BE2C (cell line): Measurements from ENCODE around the gene MAP3K15.

ENCODE experiments used
- DNase-seq: peaks from one replicate; pipeline ENCODE4 v3.0.0-alpha.2; 2020
- H3K27me3 ChIP-seq: fragments of 250-450 bp; sonication (Bioruptor Pico); 2 replicates; pipeline ENCODE4 v1.5.1; 2020; ENCODE audit warnings: mild to moderate bottlenecking
- H3K36me3 ChIP-seq: fragments of 250-450 bp; sonication (Bioruptor Pico); 2 replicates; pipeline ENCODE4 v1.5.1; 2020; ENCODE audit warnings: mild to moderate bottlenecking
- H3K4me1 ChIP-seq: fragments of 250-450 bp; sonication (Bioruptor Pico); 2 replicates; pipeline ENCODE4 v1.5.1; 2020
- H3K4me3 ChIP-seq: 2 replicates; pipeline ENCODE4 v1.5.1; 2011; ENCODE audit warnings: low read depth, low read length
- H3K9me3 ChIP-seq: fragments of 250-450 bp; sonication (Bioruptor Pico); 2 replicates; pipeline ENCODE4 v1.5.1; 2020
- TF ChIP-seq, protein P1 (sequence below): IDR thresholded peaks from 2 replicates; pipeline ENCODE4 v1.5.1; 2012; ENCODE audit warnings: mild to moderate bottlenecking, low read depth, low read length

The MAP3K15 gene

DNA sequence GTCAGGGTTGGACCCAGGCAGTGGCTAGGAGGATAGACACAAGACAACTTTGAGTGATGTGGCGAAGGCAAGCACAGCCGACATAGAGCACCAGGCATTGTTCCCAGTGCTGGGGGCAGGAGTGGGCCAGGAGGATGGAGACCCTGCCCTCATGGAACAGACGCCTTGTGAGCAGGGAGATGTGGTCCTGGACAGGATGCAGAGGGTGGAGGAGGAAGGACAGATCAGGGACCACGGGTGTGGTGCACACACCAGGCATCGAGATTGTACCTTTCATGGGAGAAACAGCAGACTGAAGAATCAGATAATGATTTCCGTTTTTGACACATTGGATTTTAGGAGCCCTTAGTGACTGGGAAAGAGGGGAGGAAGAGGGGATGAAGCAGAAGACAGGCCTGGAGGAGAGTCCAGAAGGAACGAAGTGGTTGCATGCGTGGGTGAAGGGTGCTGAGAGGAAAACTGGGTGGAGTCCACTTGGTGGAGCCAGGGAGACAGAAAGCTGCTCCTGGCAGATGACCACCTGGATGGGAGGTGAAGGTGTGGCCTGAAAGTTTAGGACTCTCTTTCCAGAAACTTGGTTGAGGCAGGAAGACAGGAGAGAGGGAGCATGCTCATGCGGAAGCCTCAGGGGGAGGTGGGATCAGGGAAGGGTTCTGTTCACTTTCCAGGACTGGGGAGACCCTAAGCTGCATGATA is 27.9 kb upstream of the MAP3K15 start:
- H3K4me1 ChIP-seq: no peaks in the 10 kb centered on the region
- DNase-seq: no peak
- no peaks in the 10 kb centered on the region for H3K9me3 ChIP-seq
- no peak overlapping the region for H3K4me3 ChIP-seq
- TF ChIP-seq, protein P1, sequence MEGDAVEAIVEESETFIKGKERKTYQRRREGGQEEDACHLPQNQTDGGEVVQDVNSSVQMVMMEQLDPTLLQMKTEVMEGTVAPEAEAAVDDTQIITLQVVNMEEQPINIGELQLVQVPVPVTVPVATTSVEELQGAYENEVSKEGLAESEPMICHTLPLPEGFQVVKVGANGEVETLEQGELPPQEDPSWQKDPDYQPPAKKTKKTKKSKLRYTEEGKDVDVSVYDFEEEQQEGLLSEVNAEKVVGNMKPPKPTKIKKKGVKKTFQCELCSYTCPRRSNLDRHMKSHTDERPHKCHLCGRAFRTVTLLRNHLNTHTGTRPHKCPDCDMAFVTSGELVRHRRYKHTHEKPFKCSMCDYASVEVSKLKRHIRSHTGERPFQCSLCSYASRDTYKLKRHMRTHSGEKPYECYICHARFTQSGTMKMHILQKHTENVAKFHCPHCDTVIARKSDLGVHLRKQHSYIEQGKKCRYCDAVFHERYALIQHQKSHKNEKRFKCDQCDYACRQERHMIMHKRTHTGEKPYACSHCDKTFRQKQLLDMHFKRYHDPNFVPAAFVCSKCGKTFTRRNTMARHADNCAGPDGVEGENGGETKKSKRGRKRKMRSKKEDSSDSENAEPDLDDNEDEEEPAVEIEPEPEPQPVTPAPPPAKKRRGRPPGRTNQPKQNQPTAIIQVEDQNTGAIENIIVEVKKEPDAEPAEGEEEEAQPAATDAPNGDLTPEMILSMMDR: no peak
- no peaks in the 10 kb centered on the region for H3K36me3 ChIP-seq
- no peaks in the 10 kb centered on the region for H3K27me3 ChIP-seq

DNA sequence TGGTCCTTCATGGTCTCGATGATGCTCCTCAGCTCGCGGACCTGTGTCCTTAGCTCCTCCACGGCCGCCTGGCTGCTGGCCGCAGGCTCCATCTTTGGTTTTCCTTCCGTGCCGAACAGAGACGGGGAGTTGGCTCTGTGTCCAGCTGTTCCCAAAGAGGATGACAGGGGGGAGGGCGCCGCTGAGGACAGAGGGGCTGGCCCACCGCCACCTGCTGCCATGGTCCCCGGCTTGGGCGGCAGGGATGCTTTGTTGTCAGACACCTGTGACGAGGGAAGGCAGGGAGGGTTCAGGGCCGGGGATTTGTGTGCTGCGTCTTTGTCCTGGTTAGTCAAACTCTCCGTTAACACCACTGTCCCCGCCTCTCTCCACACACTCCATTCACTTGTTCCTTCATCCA is 26.6 kb upstream of the MAP3K15 start:
- DNase-seq: no peak
- H3K4me1 ChIP-seq: no peaks in the 10 kb centered on the region
- TF ChIP-seq, protein P1: no peak
- H3K27me3 ChIP-seq: no peaks in the 10 kb centered on the region
- H3K4me3 ChIP-seq: no peak overlapping the region
- H3K9me3 ChIP-seq: no peaks in the 10 kb centered on the region
- no peaks in the 10 kb centered on the region for H3K36me3 ChIP-seq

DNA sequence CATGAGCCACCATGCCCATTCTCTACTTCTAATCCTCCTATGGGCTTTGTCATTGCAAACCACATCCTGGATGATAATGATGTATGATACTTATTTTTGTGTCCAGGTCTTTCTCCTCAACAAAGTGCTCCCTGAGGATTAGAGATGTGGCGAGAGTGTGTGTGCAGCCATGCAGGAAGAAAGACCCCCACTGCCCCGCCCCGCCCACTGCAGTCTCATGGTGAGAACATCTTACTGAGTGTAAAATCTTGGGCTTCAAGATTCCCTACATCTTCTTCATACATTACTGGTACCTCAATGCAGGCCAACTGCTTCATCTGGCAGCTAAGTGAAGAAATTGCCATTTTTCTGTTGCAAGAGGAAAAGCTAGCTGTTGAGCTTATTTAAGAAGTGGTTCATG is 25.9 kb upstream of the MAP3K15 start:
- Histone ChIP-seq H3K27me3 (no peaks in the 10 kb centered on the region), H3K36me3 (no peaks in the 10 kb centered on the region), H3K4me1 (no peaks in the 10 kb centered on the region), H3K4me3 (no peak overlapping the region), H3K9me3 (no peaks in the 10 kb centered on the region)
- TF ChIP-seq, protein P1: no peak
- no peak for DNase-seq

DNA sequence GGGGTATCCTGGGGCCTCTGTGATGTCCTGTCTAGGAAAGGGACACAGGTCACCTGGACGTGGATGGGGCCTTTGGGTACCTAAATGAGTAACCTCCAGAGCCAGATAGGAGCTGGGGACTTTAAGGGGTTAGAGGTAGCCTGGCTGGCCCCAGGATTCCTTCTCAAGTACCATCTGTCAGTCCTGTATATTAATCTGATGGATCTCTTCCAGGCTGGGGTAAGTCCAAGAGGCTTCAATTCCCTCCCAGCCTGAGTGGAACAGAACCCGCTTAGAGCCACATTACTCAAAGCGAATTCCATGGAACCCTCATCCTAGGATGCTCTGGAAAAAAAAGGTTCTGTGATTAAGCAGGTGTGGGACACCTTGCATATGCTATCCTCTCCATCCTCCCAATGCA is 24.8 kb upstream of the MAP3K15 start:
- TF ChIP-seq, protein P1: no peak
- no peaks in the 10 kb centered on the region for H3K9me3 ChIP-seq
- no peaks in the 10 kb centered on the region for H3K4me1 ChIP-seq
- H3K27me3 ChIP-seq: no peaks in the 10 kb centered on the region
- DNase-seq: no peak
- no peak overlapping the region for H3K4me3 ChIP-seq
- no peaks in the 10 kb centered on the region for H3K36me3 ChIP-seq

DNA sequence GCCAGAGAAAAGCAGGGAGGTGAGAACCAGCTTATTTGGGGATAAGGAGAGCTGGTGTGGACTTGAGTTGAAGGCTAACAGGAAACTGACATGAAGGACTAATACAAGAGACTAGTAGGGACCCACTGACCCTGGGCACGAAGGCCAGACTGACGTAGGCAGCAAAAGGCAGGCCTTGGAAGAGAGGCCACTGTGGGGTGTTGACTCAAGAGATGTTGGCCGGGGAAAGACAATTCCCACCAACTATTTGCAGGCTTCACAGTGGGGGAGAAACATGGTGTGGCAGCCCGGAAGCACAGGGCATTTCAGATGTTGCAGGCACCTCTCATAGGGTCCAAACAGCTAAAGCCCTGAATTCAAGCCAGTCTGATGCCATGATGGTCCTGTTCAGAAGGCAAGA is 24.4 kb upstream of the MAP3K15 start:
- no peak for DNase-seq
- Histone ChIP-seq H3K4me3 (no peak overlapping the region), H3K4me1 (no peaks in the 10 kb centered on the region), H3K27me3 (no peaks in the 10 kb centered on the region), H3K9me3 (no peaks in the 10 kb centered on the region), H3K36me3 (no peaks in the 10 kb centered on the region)
- TF ChIP-seq, protein P1: no peak

DNA sequence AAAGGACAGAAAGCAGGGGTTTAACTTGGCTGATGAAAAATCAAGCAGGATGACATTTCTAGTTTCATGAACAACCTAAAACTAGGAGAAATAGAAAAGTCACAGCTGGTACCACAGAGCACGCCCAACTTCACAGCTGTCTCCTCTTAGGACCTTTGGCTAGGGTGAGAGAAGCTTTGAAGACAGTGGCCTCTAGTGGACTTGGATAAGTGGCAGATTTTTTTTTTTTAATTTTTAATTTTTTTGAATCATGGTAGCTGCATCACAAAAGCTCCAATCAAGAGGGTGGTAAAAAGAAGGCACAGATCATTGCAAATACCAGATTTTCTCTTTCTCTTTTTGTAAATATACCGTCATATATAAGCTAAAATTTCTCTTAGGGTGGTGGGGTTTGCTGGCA is 20.2 kb upstream of the MAP3K15 start:
- H3K9me3 ChIP-seq: no peaks in the 10 kb centered on the region
- no peaks in the 10 kb centered on the region for H3K4me1 ChIP-seq
- TF ChIP-seq, protein P1: peak; percentile 52
- H3K4me3 ChIP-seq: no peak overlapping the region
- no peaks in the 10 kb centered on the region for H3K27me3 ChIP-seq
- H3K36me3 ChIP-seq: no peaks in the 10 kb centered on the region
- no peak for DNase-seq
